Loucy (cell line): ENCODE results near the gene MAPT.

Source experiments
- H2AFZ ChIP-seq: fragments of 200-600 bp; sonication (generic); 2 replicates; pipeline ENCODE4 v1.6.0; 2016; ENCODE audit warnings: antibody characterized with exemption, mild to moderate bottlenecking, low read length, moderate library complexity
- H3F3A ChIP-seq: fragments of 200-600 bp; 2 replicates; pipeline ENCODE4 v1.6.0; 2016; ENCODE audit warnings: antibody characterized with exemption, low read depth, mild to moderate bottlenecking
- H3K27me3 ChIP-seq: fragments of 200-600 bp; sonication (generic); 2 replicates; pipeline ENCODE4 v1.6.1; 2014; ENCODE audit warnings: low read length, mild to moderate bottlenecking; ENCODE audit not compliant: insufficient read depth, poor library complexity, severe bottlenecking
- H3K36me3 ChIP-seq: fragments of 200-600 bp; sonication (generic); 2 replicates; pipeline ENCODE4 v1.6.1; 2016; ENCODE audit warnings: low read length; ENCODE audit not compliant: insufficient read depth
- H3K4me1 ChIP-seq: fragments of 200-600 bp; sonication (generic); 2 replicates; pipeline ENCODE4 v1.5.1; 2014; ENCODE audit warnings: low read length, mild to moderate bottlenecking; ENCODE audit not compliant: insufficient read depth, poor library complexity, severe bottlenecking
- H3K4me2 ChIP-seq: fragments of 200-600 bp; sonication (generic); 2 replicates; pipeline ENCODE4 v1.6.0; 2014; ENCODE audit warnings: antibody characterized with exemption, low read length, low read depth, mild to moderate bottlenecking; ENCODE audit not compliant: poor library complexity, severe bottlenecking
- H3K4me3 ChIP-seq: fragments of 200-600 bp; sonication (generic); 2 replicates; pipeline ENCODE4 v1.5.1; 2014; ENCODE audit warnings: low read length, mild to moderate bottlenecking, mixed read lengths; ENCODE audit not compliant: poor library complexity, severe bottlenecking
- H3K79me2 ChIP-seq: fragments of 200-600 bp; sonication (generic); 2 replicates; pipeline ENCODE4 v1.6.1; 2014; ENCODE audit warnings: low read length; ENCODE audit not compliant: insufficient read depth
- H3K9ac ChIP-seq: fragments of 200-600 bp; sonication (generic); 2 replicates; pipeline ENCODE4 v1.6.0; 2014; ENCODE audit warnings: mild to moderate bottlenecking, low read depth, low read length, moderate library complexity; ENCODE audit not compliant: poor library complexity, severe bottlenecking
- H3K9me2 ChIP-seq: fragments of 200-600 bp; sonication (generic); replicated peaks from 2 replicates; pipeline ENCODE4 v1.6.1; 2016; ENCODE audit warnings: low read depth, low read length, mixed read lengths
- H3K9me3 ChIP-seq: fragments of 200-600 bp; sonication (generic); 2 replicates; pipeline ENCODE4 v1.6.1; 2014; ENCODE audit warnings: mild to moderate bottlenecking, antibody characterized with exemption, low read length, low read depth; ENCODE audit not compliant: insufficient read depth
- H4K20me1 ChIP-seq: fragments of 200-600 bp; sonication (generic); 2 replicates; pipeline ENCODE4 v1.6.0; 2014; ENCODE audit warnings: antibody characterized with exemption, low read length, mild to moderate bottlenecking; ENCODE audit not compliant: insufficient read depth, poor library complexity, severe bottlenecking
- CTCF ChIP-seq: fragments of 200-600 bp; sonication (generic); conservative IDR thresholded peaks from 2 replicates; pipeline ENCODE4 v1.5.1; 2014; ENCODE audit warnings: mild to moderate bottlenecking, antibody characterized with exemption, low read length
- EZH2phosphoT487 ChIP-seq: fragments of 200-600 bp; IDR thresholded peaks from 2 replicates; pipeline ENCODE4 v1.6.1; 2018; ENCODE audit warnings: antibody characterized with exemption, mild to moderate bottlenecking, moderate library complexity, borderline replicate concordance

The MAPT gene

GRCh38 chr17:45972531-45972930, 78.2 kb downstream of the MAPT start:
- Histone ChIP-seq H3K4me2 (no peak overlapping the region), H3K9me3 (no peaks in the 10 kb centered on the region)

GRCh38 chr17:45973099-45973780, 78.9 kb downstream of the MAPT start:
- H4K20me1 ChIP-seq = no peaks in the 10 kb centered on the region
- no peaks in the 10 kb centered on the region for H3F3A ChIP-seq
- no peaks in the 10 kb centered on the region for H3K9me3 ChIP-seq
- no peaks in the 10 kb centered on the region for H3K4me1 ChIP-seq
- H3K79me2 ChIP-seq = no peaks in the 10 kb centered on the region
- H2AFZ ChIP-seq = no peak overlapping the region
- no peak overlapping the region for H3K4me3 ChIP-seq
- TF ChIP-seq CTCF (no peak), EZH2phosphoT487 (no peak)
- H3K9me2 ChIP-seq = no peaks in the 10 kb centered on the region
- no peaks in the 10 kb centered on the region for H3K27me3 ChIP-seq
- no peak overlapping the region for H3K4me2 ChIP-seq
- H3K36me3 ChIP-seq = no peaks in the 10 kb centered on the region
- H3K9ac ChIP-seq = no peak overlapping the region

More at GRCh38 chr17:45972531-45972930, 78.2 kb downstream of the MAPT start:
- H3K79me2 ChIP-seq = no peaks in the 10 kb centered on the region
- H3K4me3 ChIP-seq = no peak overlapping the region
- no peaks in the 10 kb centered on the region for H3K36me3 ChIP-seq
- H3K9me2 ChIP-seq = no peaks in the 10 kb centered on the region
- H4K20me1 ChIP-seq = no peaks in the 10 kb centered on the region
- H3K27me3 ChIP-seq = no peaks in the 10 kb centered on the region
- no peak overlapping the region for H2AFZ ChIP-seq
- TF ChIP-seq CTCF = no peak
- no peak for TF ChIP-seq EZH2phosphoT487
- H3F3A ChIP-seq = no peaks in the 10 kb centered on the region
- H3K4me1 ChIP-seq = no peaks in the 10 kb centered on the region
- H3K9ac ChIP-seq = no peak overlapping the region

GRCh38 chr17:45973946-45974859, 79.8 kb downstream of the MAPT start:
- no peaks in the 10 kb centered on the region for H3K36me3 ChIP-seq
- H3K79me2 ChIP-seq = no peaks in the 10 kb centered on the region
- no peaks in the 10 kb centered on the region for H3K9me2 ChIP-seq
- H3K27me3 ChIP-seq = no peaks in the 10 kb centered on the region
- no peak for TF ChIP-seq CTCF
- no peak for TF ChIP-seq EZH2phosphoT487
- no peaks in the 10 kb centered on the region for H3F3A ChIP-seq
- no peak overlapping the region for H3K4me2 ChIP-seq
- H2AFZ ChIP-seq = no peak overlapping the region
- no peak overlapping the region for H3K9ac ChIP-seq
- H4K20me1 ChIP-seq = no peaks in the 10 kb centered on the region
- no peaks in the 10 kb centered on the region for H3K9me3 ChIP-seq
- no peaks in the 10 kb centered on the region for H3K4me1 ChIP-seq
- no peak overlapping the region for H3K4me3 ChIP-seq
